ENCODE measurements around the gene FETUB.

FETUB gene

GRCh38 chr3:186617036-186617946 lies 22.9 kb upstream of the FETUB start (continued):
- TF ChIP-seq PRDM6 (tag by site-specific recombination; IDR thresholded peaks at IDR 0.05) (no peak), ZNF791 (tag by site-specific recombination; IDR thresholded peaks at IDR 0.05) (no peak), ZNF658 (tag by site-specific recombination; IDR thresholded peaks at IDR 0.05) (no peak), BCL11B (tag by site-specific recombination; IDR thresholded peaks at IDR 0.05; ENCODE audit: low read depth) (no peak), ZNF501 (tag by site-specific recombination; IDR thresholded peaks at IDR 0.05) (peak; percentile 29; the same call in 1 of the 2 replicates), ZFP37 (tag by site-specific recombination; IDR thresholded peaks at IDR 0.05) (peak; percentile 83; the same call in 1 of the 2 replicates)

GRCh38 chr3:186618318-186618938 lies 21.8 kb upstream of the FETUB start:
- ChIA-PET POLR2A (no interaction called here), CTCF (interaction anchor here (2.0 to 5.7 kb wide), 3 partner anchors 8 to 77 kb away, joined by 12 to 59 read pairs (median 13); no protein-coding TSS in a partner anchor)
- Histone ChIP-seq H3K36me3 (ENCODE audit: control insufficient read depth in 2 of 2, insufficient read depth in 1 of 2, low read length in 2 of 2) (no peaks in the 10 kb centered on the region), H3K9me3 (ENCODE audit: control insufficient read depth, insufficient read depth, low read depth, low read length) (no peaks in the 10 kb centered on the region), H3K27ac (ENCODE audit: extremely low read depth, low read depth, low read length) (no peak overlapping the region), H3K4me1 (ENCODE audit: control insufficient read depth, insufficient read depth, low read length) (no peaks in the 10 kb centered on the region), H3K4me3 (ENCODE audit: low read depth, low read length) (no peak overlapping the region)
- TF ChIP-seq INSM2 (tag by site-specific recombination; IDR thresholded peaks at IDR 0.05) (no peak), SP2 (tag by site-specific recombination; IDR thresholded peaks at IDR 0.05) (no peak), REPIN1 (tag by site-specific recombination; IDR thresholded peaks at IDR 0.05; ENCODE audit: low read depth) (no peak), ZNF18 (tag by site-specific recombination; IDR thresholded peaks at IDR 0.05) (no peak), TRIM28 (IDR thresholded peaks at IDR 0.05; ENCODE audit: borderline replicate concordance, low read length) (no peak), BCL11A (tag by site-specific recombination; IDR thresholded peaks at IDR 0.05; ENCODE audit: low read depth) (no peak), ZNF274 (IDR thresholded peaks at IDR 0.05; ENCODE audit: low read length) (no peak), ZNF274 (tag by site-specific recombination; IDR thresholded peaks at IDR 0.05; ENCODE audit: borderline replicate concordance) (no peak), ZNF214 (tag by site-specific recombination; IDR thresholded peaks at IDR 0.05; ENCODE audit: borderline replicate concordance) (no peak), ZNF138 (tag by site-specific recombination; IDR thresholded peaks at IDR 0.05; ENCODE audit: borderline replicate concordance) (no peak), ZNF585B (tag by site-specific recombination; IDR thresholded peaks at IDR 0.05) (no peak), OSR2 (tag by site-specific recombination; IDR thresholded peaks at IDR 0.05) (no peak), GLIS1 (tag by site-specific recombination; IDR thresholded peaks at IDR 0.05) (no peak), ZNF530 (tag by site-specific recombination; IDR thresholded peaks at IDR 0.05; ENCODE audit: low read depth) (no peak), ZNF37A (tag by site-specific recombination; IDR thresholded peaks at IDR 0.05) (no peak), ZNF146 (tag by site-specific recombination; IDR thresholded peaks at IDR 0.05) (no peak), ZNF561 (tag by site-specific recombination; IDR thresholded peaks at IDR 0.05; ENCODE audit: borderline replicate concordance) (no peak), MEIS1 (CRISPR knock-in tag; IDR thresholded peaks at IDR 0.05; ENCODE audit: borderline replicate concordance) (no peak), ZFP3 (tag by site-specific recombination; IDR thresholded peaks at IDR 0.05; ENCODE audit: low read depth) (no peak), GLIS2 (tag by site-specific recombination; IDR thresholded peaks at IDR 0.05) (no peak)
